CD8-positive, alpha-beta memory T cell (primary cell): ENCODE data around the gene TIAM1. TPM values are rescaled to one million over a fixed set of nuclear protein-coding genes. Genes with fewer than 3 reads are reported as not detected.

Source experiments
- CTCF ChIA-PET: fragments of 350-600 bp; sonication (Branson Sonifier 250); formaldehyde crosslinking; loops from one replicate; lab custom pipeline; 2021; ENCODE audit warnings: antibody characterized with exemption; lab: Charles Lee
- POLR2A ChIA-PET: fragments of 350-600 bp; sonication (Branson Sonifier 250); formaldehyde crosslinking; loops from one replicate; lab custom pipeline; 2021; ENCODE audit warnings: antibody characterized with exemption; lab: Charles Lee
- DNase-seq, 5 donors: peaks; one replicate each; pipeline versions ENCODE4 v3.0.0 to v3.0.0-alpha.2; 2020 to 2022; ENCODE audit warnings: mixed read lengths in 1 of 5
- H3K27ac ChIP-seq: one replicate; pipeline ENCODE4 v1.7.0; 2013; ENCODE audit warnings: low read depth, mild to moderate bottlenecking, low read length, moderate library complexity
- H3K27me3 ChIP-seq: 2 replicates; pipeline ENCODE4 v1.7.0; 2013; ENCODE audit warnings: low read length, mild to moderate bottlenecking; ENCODE audit not compliant: insufficient read depth, poor library complexity, severe bottlenecking
- H3K36me3 ChIP-seq: 2 replicates; pipeline ENCODE4 v1.7.0; 2013; ENCODE audit warnings: mild to moderate bottlenecking, low read length, moderate library complexity; ENCODE audit not compliant: insufficient read depth
- H3K4me1 ChIP-seq: 2 replicates; pipeline ENCODE4 v1.7.0; 2013; ENCODE audit warnings: mild to moderate bottlenecking, low read length, moderate library complexity; ENCODE audit not compliant: insufficient read depth
- H3K4me3 ChIP-seq: 2 replicates; pipeline ENCODE4 v1.7.0; 2013; ENCODE audit warnings: mild to moderate bottlenecking, low read length
- H3K9me3 ChIP-seq: 2 replicates; pipeline ENCODE4 v1.7.0; 2013; ENCODE audit warnings: mild to moderate bottlenecking, low read length
- H3K27ac Mint-ChIP-seq, 8 donors: one replicate each; pipeline ENCODE4 v1.8.0; 2020 to 2021; ENCODE audit warnings: mixed read lengths in 8 of 8, mild to moderate bottlenecking in 6 of 8, inconsistent platforms in 3 of 8, moderate library complexity in 3 of 8
- H3K27me3 Mint-ChIP-seq, 2 donors: one replicate each; pipeline ENCODE4 v1.8.0; 2020 to 2021; ENCODE audit warnings: mixed read lengths in 2 of 2, mild to moderate bottlenecking in 1 of 2, moderate library complexity in 1 of 2
- H3K36me3 Mint-ChIP-seq, 3 donors: one replicate each; pipeline ENCODE4 v1.8.0; 2020 to 2021; ENCODE audit warnings: mixed read lengths in 3 of 3, inconsistent platforms in 1 of 3, mild to moderate bottlenecking in 1 of 3
- H3K4me1 Mint-ChIP-seq, 3 donors: one replicate each; pipeline ENCODE4 v1.8.0; 2020 to 2021; ENCODE audit warnings: mixed read lengths in 3 of 3, inconsistent platforms in 1 of 3, mild to moderate bottlenecking in 1 of 3
- H3K4me3 Mint-ChIP-seq, 7 donors: one replicate each; pipeline ENCODE4 v1.8.0; 2020 to 2021; ENCODE audit warnings: mixed read lengths in 7 of 7, mild to moderate bottlenecking in 6 of 7, moderate library complexity in 4 of 7, inconsistent platforms in 2 of 7
- H3K9me3 Mint-ChIP-seq, 5 donors: one replicate each; pipeline ENCODE4 v1.8.0; 2020 to 2022; ENCODE audit warnings: mixed read lengths in 5 of 5, mild to moderate bottlenecking in 3 of 5, moderate library complexity in 2 of 5, inconsistent platforms in 1 of 5
- polyA plus RNA-seq: library from polyadenylated mRNA; unstranded; fragments of 300-500 nt; fragmentation: Illumina TruSeq; gene quantifications from one replicate; pipeline ENCODE4 v1.2.3, GENCODE V29; 2021
- total RNA-seq, 2 experiments: library from RNA; stranded (reverse); gene quantifications; one replicate each; pipeline ENCODE4 v1.2.3, GENCODE V29; 2021

The TIAM1 gene
- total and polyA plus RNA-seq, 3 experiments from 2014 or later, result 6.3 to 37.4 (median 37.3) TPM

- H3K4me1 Mint-ChIP-seq, result peaks cover 14 to 70% (median 31%) of the 10 kb centered on the region in 3 donors
- H3K36me3 ChIP-seq, result no peaks in the 10 kb centered on the region
- H3K9me3 Mint-ChIP-seq, result no peaks in the 10 kb centered on the region
- H3K36me3 Mint-ChIP-seq, result peaks cover 0 to 6% (median 0%) of the 10 kb centered on the region in 3 donors
- no peaks in the 10 kb centered on the region for H3K9me3 ChIP-seq
- H3K27me3 ChIP-seq, result no peaks in the 10 kb centered on the region
- H3K27ac Mint-ChIP-seq, result peak overlapping the region in 4 of 8 donors; percentile 36 to 83 (median 70)
- H3K4me3 Mint-ChIP-seq, result peak overlapping the region in 4 of 7 donors; percentile 35 to 67 (median 54)
- peaks cover 47% of the 10 kb centered on the region for H3K4me1 ChIP-seq
- H3K4me3 ChIP-seq, result peak overlapping the region; percentile 26
- POLR2A ChIA-PET, result no interaction called here
- CTCF ChIA-PET, result no interaction called here
- no peak for DNase-seq
- no peaks in the 10 kb centered on the region for H3K27me3 Mint-ChIP-seq
- no peak overlapping the region for H3K27ac ChIP-seq
Measured at GRCh38 chr21:31173881-31174555, 170.0 kb downstream of the TIAM1 start.

GRCh38 chr21:31172328-31172727, 171.7 kb downstream of the TIAM1 start:
- no peak overlapping the region for H3K27ac ChIP-seq
- H3K4me3 Mint-ChIP-seq, result peak overlapping the region in 1 of 7 donors; percentile 4

GRCh38 chr21:31164713-31165694, 179.1 kb downstream of the TIAM1 start:
- H3K27me3 ChIP-seq, result no peaks in the 10 kb centered on the region
- Mint-ChIP-seq H3K27ac (peak overlapping the region in 2 of 8 donors; percentile 4 to 24), H3K4me3 (no peak overlapping the region), H3K27me3 (peaks cover 2 to 6% of the 10 kb centered on the region in 2 donors), H3K4me1 (peaks cover 12 to 75% (median 33%) of the 10 kb centered on the region in 3 donors), H3K9me3 (peaks cover 0 to 2% (median 0%) of the 10 kb centered on the region in 5 donors), H3K36me3 (peaks cover 0 to 4% (median 3%) of the 10 kb centered on the region in 3 donors)
- no peak for DNase-seq
- no peaks in the 10 kb centered on the region for H3K9me3 ChIP-seq
- peaks cover 74% of the 10 kb centered on the region for H3K4me1 ChIP-seq
- H3K27ac ChIP-seq, result no peak overlapping the region
- no peaks in the 10 kb centered on the region for H3K36me3 ChIP-seq
- ChIA-PET POLR2A (no interaction called here), CTCF (interaction anchor here (0.9 to 1.7 kb wide), 3 partner anchors 8 to 82 kb away, joined by 3 to 4 read pairs (median 3); no protein-coding TSS in a partner anchor)
- H3K4me3 ChIP-seq, result no peak overlapping the region

More at GRCh38 chr21:31172328-31172727, 171.7 kb downstream of the TIAM1 start:
- no peaks in the 10 kb centered on the region for H3K27me3 Mint-ChIP-seq
- no peaks in the 10 kb centered on the region for H3K9me3 ChIP-seq
- H3K36me3 Mint-ChIP-seq, result peaks cover 0 to 4% (median 0%) of the 10 kb centered on the region in 3 donors
- H3K4me1 ChIP-seq, result peaks cover 44% of the 10 kb centered on the region
- H3K27ac Mint-ChIP-seq, result peak overlapping the region in 1 of 8 donors; percentile 51
- no peaks in the 10 kb centered on the region for H3K27me3 ChIP-seq
- H3K4me1 Mint-ChIP-seq, result peaks cover 9 to 68% (median 24%) of the 10 kb centered on the region in 3 donors
- ChIA-PET CTCF (interaction anchor here (1.0 kb wide), 1 partner anchor 73 kb away, joined by 3 read pairs; no protein-coding TSS in a partner anchor), POLR2A (no interaction called here)
- no peak for DNase-seq
- H3K36me3 ChIP-seq, result no peaks in the 10 kb centered on the region
- no peaks in the 10 kb centered on the region for H3K9me3 Mint-ChIP-seq
- H3K4me3 ChIP-seq, result no peak overlapping the region

- Mint-ChIP-seq H3K36me3 (peaks cover 0 to 4% (median 3%) of the 10 kb centered on the region in 3 donors), H3K4me3 (peak overlapping the region in 1 of 7 donors; percentile 0), H3K27ac (peak overlapping the region in 1 of 8 donors; percentile 72), H3K27me3 (peaks cover 2 to 9% of the 10 kb centered on the region in 2 donors), H3K9me3 (peaks cover 0 to 2% (median 0%) of the 10 kb centered on the region in 5 donors), H3K4me1 (peaks cover 23 to 77% (median 46%) of the 10 kb centered on the region in 3 donors)
- peaks cover 94% of the 10 kb centered on the region for H3K4me1 ChIP-seq
- POLR2A ChIA-PET, result no interaction called here
- H3K27ac ChIP-seq, result no peak overlapping the region
- H3K9me3 ChIP-seq, result no peaks in the 10 kb centered on the region
- DNase-seq, result no peak
- no peak overlapping the region for H3K4me3 ChIP-seq
- CTCF ChIA-PET, result interaction anchor here (0.8 kb wide), 1 partner anchor 63 kb away, joined by 3 read pairs; no protein-coding TSS in a partner anchor
- no peaks in the 10 kb centered on the region for H3K27me3 ChIP-seq
- no peaks in the 10 kb centered on the region for H3K36me3 ChIP-seq
Measured at GRCh38 chr21:31162827-31163226, 181.2 kb downstream of the TIAM1 start.

GRCh38 chr21:31162079-31162699, 181.9 kb downstream of the TIAM1 start:
- Mint-ChIP-seq H3K4me3 (peak overlapping the region in 1 of 7 donors; percentile 0), H3K4me1 (peaks cover 23 to 75% (median 46%) of the 10 kb centered on the region in 3 donors), H3K9me3 (peaks cover 0 to 2% (median 0%) of the 10 kb centered on the region in 5 donors), H3K27ac (peak overlapping the region in 2 of 8 donors; percentile 66 to 72), H3K36me3 (peaks cover 3 to 4% (median 4%) of the 10 kb centered on the region in 3 donors), H3K27me3 (peaks cover 2 to 9% of the 10 kb centered on the region in 2 donors)
- no peaks in the 10 kb centered on the region for H3K27me3 ChIP-seq
- POLR2A ChIA-PET, result no interaction called here
- no peak overlapping the region for H3K27ac ChIP-seq
- peaks cover 94% of the 10 kb centered on the region for H3K4me1 ChIP-seq
- no peak overlapping the region for H3K4me3 ChIP-seq
- H3K36me3 ChIP-seq, result no peaks in the 10 kb centered on the region
- no peaks in the 10 kb centered on the region for H3K9me3 ChIP-seq
- CTCF ChIA-PET, result interaction anchor here (0.8 kb wide), 1 partner anchor 62 kb away, joined by 3 read pairs; no protein-coding TSS in a partner anchor
- no peak for DNase-seq

DNA sequence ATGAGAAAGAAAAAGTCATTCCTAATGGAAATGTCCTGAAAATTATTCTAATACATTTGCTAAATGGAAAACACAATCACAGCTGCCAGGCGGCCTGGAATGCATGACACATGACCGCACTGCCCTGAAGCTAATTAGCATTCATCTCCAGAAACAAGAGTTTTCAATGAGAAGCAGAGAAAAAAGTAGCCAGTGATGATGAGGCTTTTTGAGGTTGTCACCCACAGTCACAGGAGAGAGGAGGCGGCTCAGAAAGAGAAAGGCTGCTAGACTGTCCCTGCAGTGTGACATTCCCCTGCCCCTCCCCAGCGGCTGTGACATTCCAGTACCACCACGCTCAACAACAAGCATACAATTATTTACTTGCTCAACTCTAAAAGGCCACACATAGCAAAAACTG, 182.9 kb downstream of the TIAM1 start:
- peaks cover 7% of the 10 kb centered on the region for H3K9me3 ChIP-seq
- H3K4me1 ChIP-seq, result peaks cover 86% of the 10 kb centered on the region
- no peak for DNase-seq
- ChIA-PET POLR2A (no interaction called here), CTCF (no interaction called here)
- peak overlapping the region in 1 of 8 donors; percentile 50 for H3K27ac Mint-ChIP-seq
- peaks cover 2 to 9% of the 10 kb centered on the region in 2 donors for H3K27me3 Mint-ChIP-seq
- no peak overlapping the region for H3K27ac ChIP-seq
- H3K4me3 ChIP-seq, result no peak overlapping the region
- peaks cover 3 to 4% (median 4%) of the 10 kb centered on the region in 3 donors for H3K36me3 Mint-ChIP-seq
- no peaks in the 10 kb centered on the region for H3K27me3 ChIP-seq
- H3K36me3 ChIP-seq, result no peaks in the 10 kb centered on the region
- H3K4me1 Mint-ChIP-seq, result peaks cover 23 to 65% (median 41%) of the 10 kb centered on the region in 3 donors
- H3K4me3 Mint-ChIP-seq, result peak overlapping the region in 2 of 7 donors; percentile 18 to 19
- peaks cover 0 to 8% (median 6%) of the 10 kb centered on the region in 5 donors for H3K9me3 Mint-ChIP-seq

DNA sequence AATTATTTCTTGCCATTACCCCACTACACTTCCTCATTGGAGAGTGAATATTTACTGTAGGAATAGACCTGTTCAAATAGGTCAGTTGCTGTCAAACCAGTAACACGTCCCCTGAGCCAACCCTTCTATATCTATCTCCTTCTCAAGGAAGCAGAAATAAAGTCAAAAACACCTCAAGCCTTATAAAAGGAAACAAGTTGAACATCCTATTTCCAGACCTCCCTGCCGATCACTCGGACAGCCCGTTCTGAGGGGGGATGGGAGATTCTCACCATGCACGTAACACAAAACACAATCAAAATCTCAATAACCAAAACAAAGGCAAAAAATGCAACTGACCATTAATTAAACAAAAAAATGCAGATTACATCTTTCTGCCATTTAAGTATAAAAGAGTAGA, 184.3 kb downstream of the TIAM1 start:
- DNase-seq, result no peak
- Histone ChIP-seq H3K4me3 (peak overlapping the region; percentile 39), H3K9me3 (peaks cover 7% of the 10 kb centered on the region), H3K27ac (no peak overlapping the region), H3K27me3 (no peaks in the 10 kb centered on the region), H3K4me1 (peaks cover 74% of the 10 kb centered on the region), H3K36me3 (no peaks in the 10 kb centered on the region)
- Mint-ChIP-seq H3K4me1 (peaks cover 20 to 53% (median 36%) of the 10 kb centered on the region in 3 donors), H3K36me3 (peaks cover 4 to 7% (median 6%) of the 10 kb centered on the region in 3 donors), H3K27me3 (peaks cover 2 to 9% of the 10 kb centered on the region in 2 donors), H3K27ac (peak overlapping the region in 7 of 8 donors; percentile 19 to 91 (median 55)), H3K4me3 (peak overlapping the region in 5 of 7 donors; percentile 33 to 80 (median 53)), H3K9me3 (peaks cover 3 to 11% (median 8%) of the 10 kb centered on the region in 5 donors)
- ChIA-PET CTCF (no interaction called here), POLR2A (interaction anchor here (0.6 kb wide), 1 partner anchor 33 kb away, joined by 5 read pairs; no protein-coding TSS in a partner anchor)
